GM19193 (cell line): ENCODE results near the gene HCN1.

Source experiments
- POLR2A ChIP-seq: IDR thresholded peaks from 4 replicates; pipeline ENCODE4 v1.6.1; 2011; ENCODE audit not compliant: insufficient read depth, insufficient read length; ENCODE audit errors: extremely low read depth

The HCN1 gene

GRCh38 chr5:45532826-45533624 lies 163.2 kb downstream of the HCN1 start:
- no peak for TF ChIP-seq POLR2A

- no peak for TF ChIP-seq POLR2A
Measured at GRCh38 chr5:45521067-45521466, 175.1 kb downstream of the HCN1 start.

GRCh38 chr5:45512521-45512920 lies 183.7 kb downstream of the HCN1 start:
- no peak for TF ChIP-seq POLR2A

- TF ChIP-seq POLR2A = no peak
Measured at GRCh38 chr5:45509371-45509770, 186.8 kb downstream of the HCN1 start.

- TF ChIP-seq POLR2A = no peak
Measured at GRCh38 chr5:45508135-45508534, 188.0 kb downstream of the HCN1 start.

GRCh38 chr5:45507178-45507577 lies 189.0 kb downstream of the HCN1 start:
- no peak for TF ChIP-seq POLR2A

DNA sequence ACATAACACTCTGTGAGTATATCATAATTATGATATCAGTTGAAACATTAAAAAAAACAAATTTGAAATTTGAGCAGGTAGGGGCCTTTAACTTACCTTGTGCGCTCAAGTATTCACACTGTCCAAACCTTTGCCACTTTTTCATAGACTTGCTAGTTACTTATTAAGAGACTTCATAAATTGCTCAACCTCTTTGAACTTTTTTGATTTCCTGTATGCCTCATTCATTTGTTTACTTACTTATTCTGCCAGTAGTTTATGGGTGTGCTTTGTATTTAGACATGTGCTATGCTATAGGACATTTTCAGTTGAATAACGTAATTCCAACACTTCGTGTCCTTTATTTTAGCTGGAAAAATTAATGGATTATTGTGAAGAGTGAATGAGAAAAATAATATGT lies 204.8 kb downstream of the HCN1 start:
- TF ChIP-seq POLR2A = no peak

DNA sequence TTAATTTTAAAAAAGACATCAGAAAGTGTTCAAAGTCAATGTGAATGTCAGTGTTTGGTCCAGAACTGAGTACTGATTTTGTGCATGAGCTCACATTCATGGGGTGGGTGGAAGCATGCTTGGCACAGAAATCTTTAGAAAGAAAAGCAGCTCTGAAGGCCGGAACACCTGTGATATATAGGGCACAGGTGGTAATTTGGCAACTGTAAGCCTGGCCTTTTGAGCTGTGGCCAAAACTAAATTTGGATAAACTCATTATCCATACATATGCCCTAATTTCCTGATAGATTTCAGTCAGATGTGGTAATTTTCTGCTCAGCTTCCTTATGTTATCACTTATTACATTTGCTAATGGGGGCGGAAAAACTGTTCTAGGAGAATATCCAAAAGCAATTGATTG lies 211.4 kb downstream of the HCN1 start:
- no peak for TF ChIP-seq POLR2A

DNA sequence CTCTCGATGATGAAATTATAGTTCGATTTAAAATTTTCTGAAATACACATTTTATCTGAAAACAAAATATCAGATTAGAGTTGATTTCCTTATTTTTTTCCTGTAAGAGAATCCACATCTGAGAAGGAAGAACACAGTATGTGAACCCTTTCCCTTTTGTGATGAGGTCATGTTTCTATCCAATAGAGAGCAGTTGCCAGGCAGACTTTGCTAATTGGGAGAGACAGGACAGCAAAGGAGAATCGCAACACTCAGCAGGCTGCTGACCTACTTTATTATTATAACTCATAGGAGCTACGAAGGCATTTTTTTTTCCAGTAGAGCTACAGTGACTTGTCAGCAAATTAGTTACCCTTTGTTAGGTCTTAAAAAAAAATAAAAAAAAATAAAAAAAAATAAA lies 242.1 kb downstream of the HCN1 start:
- no peak for TF ChIP-seq POLR2A

DNA sequence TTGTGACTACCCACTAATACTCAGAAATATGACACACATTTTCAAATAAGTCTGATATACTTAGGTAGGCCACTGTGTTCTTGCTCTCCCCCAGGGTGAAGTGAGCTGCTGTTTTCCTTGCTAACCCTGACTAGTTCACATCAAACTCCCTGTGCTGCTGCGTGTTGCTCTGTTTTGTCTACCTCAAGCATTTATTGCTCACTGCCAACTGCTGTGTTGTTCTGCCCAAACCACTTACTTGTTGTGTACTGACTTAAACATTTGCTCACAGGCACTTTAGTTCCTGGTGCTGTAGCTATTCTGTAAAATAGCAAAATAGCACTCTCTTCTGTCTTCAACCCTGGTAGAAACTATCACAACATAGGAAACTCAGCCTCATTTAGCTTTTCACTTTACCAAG lies 255.7 kb downstream of the HCN1 start:
- no peak for TF ChIP-seq POLR2A

- TF ChIP-seq POLR2A = no peak
Measured at GRCh38 chr5:45437752-45438151, 258.4 kb downstream of the HCN1 start.

DNA sequence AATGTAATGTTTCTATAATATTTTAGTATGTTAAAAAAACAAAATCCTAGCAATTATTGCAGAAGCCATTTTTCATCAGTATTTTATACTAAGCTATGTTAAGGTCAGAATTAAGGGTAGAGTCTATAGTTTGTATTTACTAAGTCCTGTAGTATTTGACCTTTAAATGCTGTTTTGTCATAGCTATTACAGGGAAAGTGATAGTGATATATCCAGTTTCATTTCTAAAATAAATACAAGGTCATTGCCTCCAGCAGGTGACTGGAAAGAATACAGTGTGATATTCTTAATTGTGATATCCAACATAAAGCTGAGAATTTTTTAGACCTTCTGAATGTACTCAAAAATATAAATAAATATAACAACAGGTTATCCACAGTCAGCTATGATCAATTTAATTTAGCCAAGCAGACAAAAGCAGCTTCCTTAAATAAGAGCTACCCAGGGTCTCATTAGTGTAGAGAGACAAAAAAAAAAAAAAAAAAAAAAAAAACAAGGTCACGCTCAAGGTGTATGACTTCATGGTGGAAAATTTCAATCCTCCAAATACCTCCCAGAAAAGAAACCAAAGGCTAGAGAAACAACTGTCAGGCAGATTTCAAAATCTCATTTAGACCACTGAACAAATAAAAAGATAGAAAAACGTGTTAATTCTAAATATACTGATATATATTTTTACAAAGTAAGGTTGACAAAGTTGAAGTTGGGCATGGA lies 278.7 kb downstream of the HCN1 start:
- no peak for TF ChIP-seq POLR2A

DNA sequence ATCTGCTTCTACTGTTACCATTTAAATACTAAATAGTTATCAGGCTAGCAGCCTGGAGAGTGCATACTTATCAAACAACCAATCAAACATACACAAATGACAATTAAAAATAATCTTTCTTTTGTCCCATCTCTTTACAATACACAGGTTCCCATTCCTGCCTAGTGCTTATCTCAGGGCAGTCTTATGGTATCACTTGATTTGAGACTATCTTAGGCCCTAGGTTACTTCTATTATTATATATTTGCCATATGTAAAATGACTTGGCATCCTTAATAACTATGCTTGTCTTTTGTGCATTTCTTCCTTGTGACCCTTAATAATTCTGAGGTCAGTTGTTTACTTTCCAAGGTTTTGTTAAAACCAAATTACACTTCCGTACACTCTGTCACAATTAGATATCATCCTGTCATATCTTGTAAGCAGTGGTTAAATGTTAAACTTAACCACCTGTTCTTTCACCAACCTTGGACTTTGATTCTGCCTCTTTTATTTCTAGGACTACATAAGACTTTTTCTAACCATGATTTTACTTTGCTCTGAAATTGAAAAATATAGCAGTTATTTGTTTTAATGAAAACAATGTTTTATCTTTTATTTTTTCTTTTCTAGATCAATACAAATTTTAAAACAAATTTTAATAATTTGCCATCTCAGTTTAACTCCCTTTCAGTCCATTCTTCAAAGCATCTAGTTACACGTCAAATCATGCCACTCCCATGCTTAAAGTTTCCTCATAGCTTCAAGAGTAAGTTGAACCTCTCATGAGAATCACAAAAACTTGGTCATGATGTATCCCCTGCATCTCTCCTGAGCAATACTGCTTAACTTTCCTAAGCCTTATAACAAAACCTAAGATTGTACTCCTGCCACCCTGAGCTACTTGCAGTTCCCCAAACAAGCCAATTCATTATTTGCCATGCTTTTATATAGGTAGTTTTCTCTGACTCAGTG lies 281.3 kb downstream of the HCN1 start:
- no peak for TF ChIP-seq POLR2A

- TF ChIP-seq POLR2A = no peak
Measured at GRCh38 chr5:45411971-45412612, 284.1 kb downstream of the HCN1 start.
